Measurements from ENCODE around the gene KMT2C.

GRCh38 chr7:152330827-152331226 lies 105.0 kb downstream of the KMT2C start:
- TF ChIP-seq RARB (CRISPR knock-in tag; IDR thresholded peaks at IDR 0.05): no peak
- TF ChIP-seq TSHZ2 (CRISPR knock-in tag; IDR thresholded peaks at IDR 0.05): no peak
- no peak for TF ChIP-seq POU6F1 (CRISPR knock-in tag; IDR thresholded peaks at IDR 0.05; ENCODE audit: borderline replicate concordance, low read depth)
- TF ChIP-seq TCF4 (CRISPR knock-in tag; IDR thresholded peaks at IDR 0.05; ENCODE audit: borderline replicate concordance): no peak
- TF ChIP-seq PATZ1 (CRISPR knock-in tag; IDR thresholded peaks at IDR 0.05; ENCODE audit: borderline replicate concordance): no peak
- TF ChIP-seq ZFP3 (CRISPR knock-in tag; IDR thresholded peaks at IDR 0.05): no peak
- no peak for TF ChIP-seq ISL1 (CRISPR knock-in tag; IDR thresholded peaks at IDR 0.05)
